Hindlimb muscle (tissue), 1 donor: ENCODE data around the gene GPR108. TPM values are rescaled to one million over a fixed set of nuclear protein-coding genes. Genes with fewer than 3 reads are reported as not detected.
A peak's percentile ranks its signal among the peaks of the same experiment; 100 is the strongest.

ENCODE experiments used
- DNase-seq: peaks from one replicate; pipeline ENCODE4 v3.0.0-alpha.2; 2013
- polyA plus RNA-seq: library from polyadenylated mRNA; unstranded; fragments of 120-200 nt; gene quantifications from one replicate; pipeline ENCODE4 v1.2.1, GENCODE V29; 2013; ENCODE audit not compliant: insufficient read length

Gene GPR108
- polyA plus RNA-seq, 1 donor: 33.7 TPM

- DNase-seq: peak; percentile 74
Measured at GRCh38 chr19:6736169-6736916, 1.0 kb downstream of the GPR108 start.

GRCh38 chr19:6735181-6735911 lies 2.0 kb downstream of the GPR108 start:
- no peak for DNase-seq

GRCh38 chr19:6734096-6734696 lies 3.2 kb downstream of the GPR108 start:
- DNase-seq: no peak

GRCh38 chr19:6733338-6734095 lies 3.9 kb downstream of the GPR108 start:
- DNase-seq: no peak

GRCh38 chr19:6732803-6733337 lies 4.5 kb downstream of the GPR108 start:
- DNase-seq: no peak

- no peak for DNase-seq
Measured at GRCh38 chr19:6731822-6732221, 5.6 kb downstream of the GPR108 start.

GRCh38 chr19:6730941-6731670 lies 6.3 kb downstream of the GPR108 start:
- no peak for DNase-seq

GRCh38 chr19:6730153-6730804 lies 7.1 kb downstream of the GPR108 start:
- DNase-seq: no peak

GRCh38 chr19:6729573-6730152 lies 7.7 kb downstream of the GPR108 start:
- no peak for DNase-seq

- no peak for DNase-seq
Measured at GRCh38 chr19:6728346-6728745, 9.0 kb downstream of the GPR108 start.

GRCh38 chr19:6725513-6726231 lies 11.7 kb downstream of the GPR108 start:
- no peak for DNase-seq

GRCh38 chr19:6724631-6725492 lies 12.5 kb downstream of the GPR108 start:
- no peak for DNase-seq

GRCh38 chr19:6723738-6724137 lies 13.6 kb downstream of the GPR108 start:
- DNase-seq: no peak

GRCh38 chr19:6723108-6723618 lies 14.2 kb downstream of the GPR108 start:
- DNase-seq: no peak

- DNase-seq: no peak
Measured at GRCh38 chr19:6721773-6722172, 15.6 kb downstream of the GPR108 start.

GRCh38 chr19:6721138-6721474 lies 16.3 kb downstream of the GPR108 start:
- DNase-seq: no peak

GRCh38 chr19:6720369-6721137 lies 16.8 kb downstream of the GPR108 start, which contains the start of gene C3:
Gene C3 (minus strand): TSS chr19:6720650. CDS start chr19:6720589, 61 bp downstream.
- no peak for DNase-seq

GRCh38 chr19:6719992-6720368 lies 17.4 kb downstream of the GPR108 start:
- DNase-seq: no peak
